DMS153 (cell line): ENCODE measurements around the gene MTMR10.

Experiments
- DNase-seq: peaks from one replicate; lab custom pipeline; 2025; lab: John Stamatoyannopoulos, UW

The MTMR10 gene

DNA sequence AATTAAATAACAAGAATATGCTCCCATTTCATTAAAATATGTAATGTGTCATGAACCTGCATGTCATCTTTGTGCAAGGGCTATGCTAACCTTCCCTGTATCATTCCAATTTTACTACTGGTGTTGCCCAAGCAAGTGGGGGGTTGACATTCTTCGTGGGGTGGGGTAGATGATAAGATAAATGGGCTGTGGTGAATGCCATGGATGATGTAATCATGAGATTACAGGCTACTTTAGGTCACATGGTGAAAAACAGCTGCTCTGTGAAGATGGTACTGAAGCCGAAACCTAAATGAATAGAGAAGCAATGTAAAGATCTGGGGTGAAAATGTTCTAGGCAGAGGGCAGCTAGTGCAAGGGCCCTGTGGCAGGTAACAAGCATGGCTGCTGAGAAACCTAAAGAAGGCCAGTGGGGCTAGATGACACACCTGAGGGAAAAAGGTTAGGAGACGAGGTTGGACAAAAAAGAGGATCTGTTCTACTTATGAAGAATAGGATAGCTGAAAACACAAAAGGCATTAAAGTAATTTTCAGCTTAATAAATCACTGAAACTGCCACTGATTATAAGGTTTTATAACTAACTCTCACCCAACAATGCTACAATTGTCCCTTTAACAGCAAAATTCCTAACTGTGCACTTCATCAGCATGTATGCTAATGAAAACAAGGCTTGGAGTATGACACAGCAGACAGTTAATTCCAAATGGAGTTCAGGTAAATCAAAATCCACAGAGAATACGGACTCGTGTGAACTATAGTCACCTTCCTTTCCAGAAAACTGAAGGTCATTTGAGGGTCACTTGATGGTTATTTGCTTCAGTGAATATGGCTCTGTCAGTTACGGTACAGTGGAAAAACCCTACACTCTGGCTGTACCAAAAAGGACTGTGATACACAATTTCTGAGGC, 35.0 kb downstream of the MTMR10 start:
- DNase-seq: no peak

GRCh38 chr15:30954674-30955073, 36.8 kb downstream of the MTMR10 start:
- no peak for DNase-seq

DNA sequence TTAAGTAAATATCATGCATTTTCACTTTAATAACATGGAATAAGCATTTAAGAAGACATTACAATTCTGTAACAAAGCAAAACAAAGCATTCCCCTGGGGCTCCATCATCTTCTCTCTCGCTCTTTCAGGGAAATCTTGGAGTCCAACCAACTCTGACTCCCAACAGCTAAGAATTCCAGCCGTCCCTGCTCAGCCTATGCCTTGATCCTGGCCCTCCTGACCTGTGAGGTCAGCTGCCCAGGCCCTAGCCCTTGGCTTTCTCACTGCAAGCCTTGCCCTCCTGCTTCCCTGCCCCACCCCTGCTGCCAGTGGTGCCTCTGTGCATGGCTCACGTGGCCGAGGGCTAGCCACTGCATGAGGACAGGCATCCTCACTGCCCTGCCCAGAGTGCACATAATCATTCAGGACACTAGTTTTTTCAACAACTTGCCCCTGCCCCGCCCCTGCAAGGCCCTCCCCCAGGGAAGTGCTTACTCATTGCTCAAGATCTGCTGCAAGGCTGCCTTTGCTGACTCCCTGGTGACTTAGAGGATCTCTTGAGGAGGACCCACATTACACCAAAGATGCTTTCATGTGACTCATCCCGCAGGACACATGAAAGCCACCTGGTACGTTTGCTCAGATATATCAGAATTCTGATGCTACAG, 37.6 kb downstream of the MTMR10 start:
- no peak for DNase-seq

- no peak for DNase-seq
These were observed 38.2 kb downstream of the MTMR10 start for GRCh38 chr15:30953183-30953582.

DNA sequence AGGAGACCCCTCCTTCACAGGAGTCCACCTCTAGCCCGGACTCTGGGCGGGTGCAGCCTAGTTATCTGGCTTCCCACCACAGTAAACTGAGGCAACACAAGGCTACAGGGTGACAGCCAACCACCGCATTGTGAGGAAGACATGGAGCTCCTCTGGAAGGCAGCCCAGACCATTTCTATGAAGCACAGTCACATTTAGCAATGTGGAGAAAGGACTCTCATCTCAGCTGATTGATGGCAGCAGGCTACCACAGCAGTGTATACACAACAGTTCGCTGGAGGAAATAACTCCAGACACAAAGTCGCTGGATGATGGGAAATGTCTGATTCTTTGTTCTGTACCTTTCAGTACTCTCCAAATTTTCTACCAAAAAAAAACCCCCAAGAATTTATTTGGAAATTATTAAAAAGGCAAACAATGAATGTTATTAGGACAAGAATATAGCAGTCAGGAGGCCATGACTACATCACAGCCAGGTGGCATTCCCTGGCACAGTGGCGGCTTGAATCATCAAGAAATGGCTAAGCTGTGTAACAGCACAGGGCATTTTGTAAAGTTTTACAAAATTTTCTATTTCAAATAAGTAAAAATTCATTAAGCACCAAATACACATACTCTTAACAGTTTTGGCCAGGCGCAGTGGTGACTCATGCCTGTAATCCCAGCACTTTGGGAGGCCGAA, 47.6 kb downstream of the MTMR10 start:
- DNase-seq: no peak

GRCh38 chr15:30941520-30941919, 49.9 kb downstream of the MTMR10 start:
- no peak for DNase-seq

DNA sequence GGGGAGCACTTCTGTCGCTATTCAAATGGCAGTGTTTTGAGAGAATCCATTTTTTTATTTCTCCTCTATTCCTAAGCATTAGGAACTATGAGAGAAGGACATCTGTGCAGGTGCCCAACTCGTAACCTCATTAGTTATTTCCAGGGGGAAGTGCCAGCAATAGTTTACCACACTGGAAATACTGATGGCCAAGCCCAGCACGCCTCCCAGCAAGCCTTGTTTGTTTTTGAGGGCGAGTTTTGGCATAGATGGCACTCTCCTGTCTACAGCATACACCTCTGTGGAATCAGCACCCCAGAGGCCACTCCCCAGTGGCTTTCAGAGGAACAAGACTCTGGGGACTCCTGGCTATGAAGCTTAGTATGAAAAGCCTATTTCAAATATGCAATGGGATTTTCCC, 51.1 kb downstream of the MTMR10 start:
- DNase-seq: no peak

- no peak for DNase-seq
These were observed 52.3 kb downstream of the MTMR10 start for GRCh38 chr15:30939161-30939560.

GRCh38 chr15:30933293-30933692, 58.1 kb downstream of the MTMR10 start:
- no peak for DNase-seq

GRCh38 chr15:30930422-30930821, 61.0 kb downstream of the MTMR10 start:
- no peak for DNase-seq

DNA sequence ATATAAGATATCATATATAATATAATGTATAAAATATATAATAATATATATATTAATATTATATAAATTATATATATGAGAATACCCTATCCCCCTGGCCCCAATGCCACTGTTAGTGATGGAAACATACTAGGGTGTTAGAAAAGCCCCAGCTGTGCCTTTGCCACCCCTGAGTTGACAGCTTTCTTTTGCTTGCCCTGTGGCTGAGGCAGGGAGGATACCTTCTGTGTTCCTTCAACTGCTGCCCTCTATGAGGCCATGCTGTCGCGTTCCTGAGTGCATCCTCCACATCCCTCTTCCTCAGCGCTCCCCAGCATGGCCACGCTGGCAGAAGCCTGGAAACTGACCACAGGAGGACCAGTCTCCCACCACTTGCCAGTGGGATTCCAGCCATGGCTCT, 61.4 kb downstream of the MTMR10 start:
- no peak for DNase-seq

- no peak for DNase-seq
These were observed 62.3 kb downstream of the MTMR10 start for GRCh38 chr15:30929064-30929669.

DNA sequence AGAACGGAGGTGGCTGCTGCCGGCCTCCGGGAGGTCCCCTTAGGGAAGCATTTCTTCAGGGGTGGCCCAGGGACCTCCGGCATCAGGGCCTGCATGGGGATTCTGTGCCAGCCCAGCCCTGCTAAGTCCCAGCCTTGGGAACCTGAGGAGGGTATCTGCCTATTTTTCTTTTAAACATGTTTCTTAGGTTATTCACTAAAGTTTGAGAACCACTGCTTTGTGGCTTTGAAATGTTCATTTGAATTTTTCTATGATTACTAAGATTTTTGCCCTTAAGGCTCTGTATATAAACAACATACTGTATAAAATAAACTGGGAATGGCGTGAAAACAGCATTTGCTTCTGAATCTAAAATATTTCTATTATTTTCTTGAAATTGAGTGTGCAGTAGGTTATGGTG, 63.4 kb downstream of the MTMR10 start:
- DNase-seq: no peak

- DNase-seq: no peak
These were observed 64.2 kb downstream of the MTMR10 start for GRCh38 chr15:30927148-30927761.

DNA sequence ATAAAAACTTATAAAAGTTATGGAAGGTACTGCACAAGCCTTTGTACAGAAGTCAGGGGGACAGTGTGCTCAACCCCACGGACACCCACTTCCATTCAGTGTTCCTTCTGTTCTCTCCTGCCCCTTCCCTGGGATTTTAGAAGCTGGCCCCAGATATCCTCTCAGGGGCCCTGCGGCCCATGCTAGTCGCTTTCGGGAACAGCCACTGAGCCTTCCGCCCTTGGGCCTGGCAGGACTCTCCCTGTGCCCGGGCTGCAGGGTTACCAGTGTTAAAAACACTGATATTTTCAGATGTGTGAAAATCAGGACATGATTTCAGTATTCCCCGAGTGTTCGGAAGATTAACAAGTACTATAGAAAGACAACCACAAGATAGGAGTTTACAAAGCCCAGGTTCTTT, 65.3 kb downstream of the MTMR10 start:
- DNase-seq: no peak

DNA sequence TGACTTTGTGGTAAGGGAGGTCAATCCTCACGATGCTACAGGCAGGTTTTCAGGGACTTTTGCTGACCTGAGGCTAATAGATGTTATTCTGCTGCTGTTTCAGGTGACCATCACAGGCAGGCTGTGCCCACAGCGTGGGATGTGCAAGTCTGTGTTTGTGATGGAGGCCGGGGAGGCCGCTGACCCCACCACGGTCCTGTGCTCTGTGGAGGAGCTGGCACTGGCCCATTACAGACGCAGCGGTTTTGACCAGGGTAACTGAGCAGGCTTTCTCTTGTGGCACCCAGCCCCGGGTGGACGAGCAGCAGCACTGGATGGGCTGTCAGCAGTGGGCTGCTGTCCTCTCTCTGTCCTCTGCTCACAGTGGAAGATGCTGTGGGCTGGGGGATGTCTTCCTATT, 65.7 kb downstream of the MTMR10 start:
- no peak for DNase-seq

- no peak for DNase-seq
These were observed 67.1 kb downstream of the MTMR10 start for GRCh38 chr15:30924353-30924752.

- no peak for DNase-seq
These were observed 68.0 kb downstream of the MTMR10 start for GRCh38 chr15:30923429-30923828.

DNA sequence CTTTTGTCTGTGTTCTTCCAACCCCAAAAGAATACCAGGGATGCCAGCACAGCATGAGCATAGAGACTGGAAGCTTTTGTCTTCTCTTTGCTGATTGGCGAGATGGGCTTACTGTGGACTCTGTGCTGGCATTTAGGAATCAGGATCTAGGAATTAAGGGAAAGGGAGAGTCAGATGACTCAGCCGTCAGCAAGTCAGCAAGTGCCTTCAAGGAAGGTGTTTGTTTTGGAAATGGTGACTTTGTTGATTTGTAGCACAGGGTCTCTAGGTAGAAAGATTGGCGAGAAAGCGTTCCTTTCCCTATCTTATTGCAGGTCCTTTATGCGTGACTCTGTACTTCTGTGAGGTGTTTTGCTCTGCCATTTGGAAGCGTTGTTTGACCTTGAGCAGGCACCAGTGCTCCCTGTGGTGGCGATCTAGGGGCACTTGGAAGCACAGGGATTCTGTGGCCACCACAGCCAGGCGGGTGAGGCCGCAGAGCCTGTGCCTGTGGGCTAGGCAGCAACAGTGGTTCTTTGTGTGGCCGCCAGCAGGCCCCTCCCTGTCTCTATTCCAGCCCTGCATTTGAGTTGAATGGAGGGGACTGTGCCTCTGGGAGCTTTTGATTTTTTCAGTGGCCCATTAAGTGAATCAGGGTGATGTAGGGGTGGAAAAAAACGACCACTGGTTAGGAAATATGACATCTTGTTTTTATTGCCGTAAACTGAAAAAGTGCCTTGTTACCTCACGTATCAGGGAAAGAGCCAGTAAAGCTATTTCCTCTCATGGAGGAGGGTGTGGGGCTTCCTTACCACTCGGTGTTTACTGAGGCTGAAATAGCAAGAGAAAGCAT, 68.7 kb downstream of the MTMR10 start:
- DNase-seq: no peak

DNA sequence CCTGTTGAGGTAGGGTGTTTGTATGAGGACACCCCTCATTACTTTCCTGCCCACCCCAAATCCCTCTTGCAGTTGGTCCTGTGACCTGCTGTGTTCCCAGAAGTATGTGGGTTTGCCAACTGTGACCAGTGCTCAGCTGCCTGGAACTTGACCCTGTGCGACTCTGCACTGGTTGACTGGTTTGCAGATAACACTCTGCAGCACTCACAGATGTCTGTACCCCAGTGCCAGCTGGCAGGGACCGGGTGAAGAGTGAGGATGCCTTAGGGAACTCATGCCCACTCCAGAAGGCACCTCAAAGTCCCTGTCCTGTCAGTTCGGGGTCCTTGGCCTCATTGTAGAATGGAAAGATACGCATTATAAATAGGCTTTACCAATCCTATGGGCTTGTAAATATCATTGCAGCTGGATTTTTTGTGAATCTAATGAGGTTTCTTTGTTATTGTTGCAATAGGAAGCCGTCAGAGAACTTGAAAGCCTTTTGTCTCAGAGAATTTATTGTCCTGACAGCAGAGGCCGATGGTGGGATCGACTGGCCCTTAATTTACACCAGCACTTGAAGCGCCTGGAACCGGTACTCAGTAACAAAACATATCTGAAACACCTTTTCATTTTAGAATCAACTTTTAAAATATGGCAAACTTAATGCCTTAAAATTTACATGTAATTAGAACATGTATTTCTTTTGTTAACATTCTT, 69.5 kb downstream of the MTMR10 start:
- DNase-seq: no peak

GRCh38 chr15:30921106-30921505, 70.3 kb downstream of the MTMR10 start:
- DNase-seq: no peak
